Ishikawa (cell line): Measurements from ENCODE around the gene PDCD2L.

Experiments used
- CEBPB ChIP-seq: IDR thresholded peaks from 2 replicates; pipeline ENCODE4 v1.6.1; 2012
- EP300 ChIP-seq: IDR thresholded peaks from 2 replicates; pipeline ENCODE4 v1.6.1; 2012; ENCODE audit warnings: borderline replicate concordance
- FOXM1 ChIP-seq: IDR thresholded peaks from 2 replicates; pipeline ENCODE4 v1.6.1; 2012; ENCODE audit warnings: low read depth, borderline replicate concordance
- MAX ChIP-seq: IDR thresholded peaks from 2 replicates; pipeline ENCODE4 v1.6.1; 2012
- RAD21 ChIP-seq: IDR thresholded peaks from 2 replicates; pipeline ENCODE4 v1.6.1; 2012; ENCODE audit warnings: low read depth
- REST ChIP-seq: IDR thresholded peaks from 2 replicates; pipeline ENCODE4 v1.6.1; 2012; ENCODE audit warnings: low read depth, mild to moderate bottlenecking
- TAF1 ChIP-seq: IDR thresholded peaks from 2 replicates; pipeline ENCODE4 v1.6.1; 2012; ENCODE audit warnings: low read depth, mild to moderate bottlenecking
- YY1 ChIP-seq: IDR thresholded peaks from 2 replicates; pipeline ENCODE4 v1.6.1; 2012; ENCODE audit warnings: low read depth
- ZBTB7A ChIP-seq: IDR thresholded peaks from 2 replicates; pipeline ENCODE4 v1.6.1; 2012; ENCODE audit warnings: low read depth

- TF ChIP-seq CEBPB (no peak), ZBTB7A (no peak), RAD21 (no peak), FOXM1 (no peak), EP300 (no peak), REST (no peak), MAX (no peak), YY1 (no peak), TAF1 (no peak)
These were observed 64.2 kb downstream of the PDCD2L start for GRCh38 chr19:34468409-34468808.
